Activated naive CD8-positive, alpha-beta T cell treated with anti-CD3 and anti-CD28 coated beads, Interleukin-2, amount 10 ng/mL, durations not matched to agents 7 days and 5 days (primary cell): ENCODE measurements around the gene ARHGEF12. TPM values are rescaled to one million over a fixed set of nuclear protein-coding genes. Genes with fewer than 3 reads are reported as not detected.
A peak's percentile ranks its signal among the peaks of the same experiment; 100 is the strongest.

Experiments used
- ATAC-seq: fragments of 150-1000 bp; cut with Tn5 transposase; one replicate; pipeline ENCODE4 v1.10.0; 2021; ENCODE audit warnings: low read depth, moderate library complexity
- POLR2A ChIA-PET: fragments of 350-600 bp; sonication (Branson Sonifier 250); formaldehyde crosslinking; loops from one replicate; lab custom pipeline; 2021; ENCODE audit warnings: antibody characterized with exemption; lab: Charles Lee
- DNase-seq: peaks from one replicate; pipeline ENCODE4 v3.0.0; 2021
- H3K27ac Mint-ChIP-seq: one replicate; pipeline ENCODE4 v1.8.0; 2022; ENCODE audit warnings: mild to moderate bottlenecking, mixed read lengths
- H3K27me3 Mint-ChIP-seq: one replicate; pipeline ENCODE4 v1.8.0; 2022; ENCODE audit warnings: mild to moderate bottlenecking, moderate library complexity, mixed read lengths
- H3K36me3 Mint-ChIP-seq: one replicate; pipeline ENCODE4 v1.8.0; 2021; ENCODE audit warnings: mild to moderate bottlenecking, mixed read lengths
- H3K4me1 Mint-ChIP-seq: one replicate; pipeline ENCODE4 v1.8.0; 2021; ENCODE audit warnings: mixed read lengths
- H3K4me3 Mint-ChIP-seq: one replicate; pipeline ENCODE4 v1.8.0; 2022; ENCODE audit warnings: mild to moderate bottlenecking, moderate library complexity, mixed read lengths
- H3K9me3 Mint-ChIP-seq: one replicate; pipeline ENCODE4 v1.8.0; 2021; ENCODE audit warnings: mixed read lengths
- total RNA-seq, 2 experiments: library from RNA; stranded (reverse); gene quantifications; one replicate each; pipeline ENCODE4 v1.2.3, GENCODE V29; 2021

ARHGEF12 gene
- total RNA-seq, 2 experiments from 2014 or later, result 14.7 to 15.8 TPM

DNA sequence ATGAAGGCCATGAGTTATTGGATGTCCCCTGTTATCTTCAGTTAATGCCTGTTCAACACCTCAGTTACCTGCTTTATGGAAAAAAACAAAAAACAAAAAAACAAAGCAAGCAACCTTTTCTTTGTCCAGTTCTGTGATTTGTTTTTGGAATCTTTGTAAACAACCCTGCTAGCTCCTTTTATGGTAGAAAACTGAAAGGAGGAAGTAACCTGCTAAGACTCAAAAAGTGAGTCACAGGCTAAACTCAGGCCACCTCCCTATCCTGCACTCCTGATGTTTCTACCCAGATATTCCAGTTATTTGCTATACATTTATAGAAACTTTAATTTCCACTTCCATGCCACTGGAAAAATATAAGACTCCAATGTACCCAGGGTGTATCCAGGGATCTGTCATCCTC is 31.7 kb upstream of the ARHGEF12 start:
- no peak overlapping the region for H3K27ac Mint-ChIP-seq
- H3K36me3 Mint-ChIP-seq, result no peaks in the 10 kb centered on the region
- POLR2A ChIA-PET, result no interaction called here
- ATAC-seq (no peak), DNase-seq (no peak)
- peaks cover 27% of the 10 kb centered on the region for H3K27me3 Mint-ChIP-seq
- H3K4me1 Mint-ChIP-seq, result no peaks in the 10 kb centered on the region
- no peak overlapping the region for H3K4me3 Mint-ChIP-seq
- no peaks in the 10 kb centered on the region for H3K9me3 Mint-ChIP-seq

DNA sequence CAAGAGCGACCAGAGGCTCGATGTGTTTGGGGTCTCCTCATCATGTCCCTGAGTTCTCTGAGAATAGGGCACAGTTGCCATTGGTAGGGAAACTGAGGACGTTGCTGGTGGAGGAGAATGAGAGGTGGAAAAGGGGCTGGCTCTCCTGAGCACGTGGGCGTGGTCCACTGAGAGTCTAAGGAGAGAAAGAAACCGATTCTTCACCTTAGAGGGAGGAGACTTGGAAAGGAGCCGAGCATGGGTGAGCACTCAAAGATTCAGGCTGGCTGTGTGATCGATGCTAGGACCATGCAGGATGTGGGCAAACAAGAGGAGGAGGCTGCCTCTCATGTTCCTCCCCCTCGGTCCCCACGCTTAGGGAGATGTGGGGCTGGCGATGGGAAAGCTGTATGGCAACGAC is 30.9 kb upstream of the ARHGEF12 start:
- Mint-ChIP-seq H3K27ac (no peak overlapping the region), H3K27me3 (peaks cover 23% of the 10 kb centered on the region), H3K4me3 (no peak overlapping the region), H3K4me1 (no peaks in the 10 kb centered on the region), H3K36me3 (no peaks in the 10 kb centered on the region), H3K9me3 (no peaks in the 10 kb centered on the region)
- POLR2A ChIA-PET, result no interaction called here
- DNase-seq (no peak), ATAC-seq (no peak)

DNA sequence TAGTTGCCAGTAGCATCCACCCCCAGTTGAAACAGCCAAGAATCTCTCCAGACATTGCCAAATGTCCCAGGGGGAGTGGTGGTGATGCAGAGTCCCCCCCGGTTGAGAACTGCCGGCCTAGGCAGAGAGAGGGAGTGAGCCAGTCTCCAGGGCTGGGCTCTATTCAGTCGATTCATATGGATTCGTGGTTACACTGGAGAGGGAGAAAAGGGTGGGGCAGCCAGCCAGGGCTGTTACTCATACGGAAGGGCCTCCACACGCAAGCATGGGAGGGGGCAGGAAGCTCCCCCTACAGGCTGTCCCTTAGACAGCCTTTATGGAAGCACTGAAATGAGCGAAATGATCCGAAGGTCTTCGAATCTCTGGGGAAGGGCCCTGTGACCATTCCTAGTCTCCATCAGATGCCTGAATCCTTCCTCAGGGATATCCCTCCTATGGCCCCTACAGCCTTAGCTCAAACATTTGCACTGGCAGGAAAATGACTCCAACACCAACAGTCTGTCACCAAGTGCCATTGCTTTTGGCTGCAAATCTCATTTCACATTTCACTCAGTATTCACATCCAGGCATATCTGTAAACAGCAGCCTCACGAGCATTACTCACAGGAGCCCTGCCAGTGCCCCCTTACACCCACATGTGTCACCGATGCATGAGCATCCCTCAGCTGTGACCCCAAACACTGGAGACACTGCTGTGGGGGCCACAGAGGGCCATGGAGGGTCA is 29.5 kb upstream of the ARHGEF12 start:
- POLR2A ChIA-PET, result no interaction called here
- no peak for ATAC-seq
- H3K9me3 Mint-ChIP-seq, result no peaks in the 10 kb centered on the region
- no peak for DNase-seq
- no peaks in the 10 kb centered on the region for H3K4me1 Mint-ChIP-seq
- no peaks in the 10 kb centered on the region for H3K36me3 Mint-ChIP-seq
- no peak overlapping the region for H3K4me3 Mint-ChIP-seq
- peaks cover 17% of the 10 kb centered on the region for H3K27me3 Mint-ChIP-seq
- no peak overlapping the region for H3K27ac Mint-ChIP-seq

DNA sequence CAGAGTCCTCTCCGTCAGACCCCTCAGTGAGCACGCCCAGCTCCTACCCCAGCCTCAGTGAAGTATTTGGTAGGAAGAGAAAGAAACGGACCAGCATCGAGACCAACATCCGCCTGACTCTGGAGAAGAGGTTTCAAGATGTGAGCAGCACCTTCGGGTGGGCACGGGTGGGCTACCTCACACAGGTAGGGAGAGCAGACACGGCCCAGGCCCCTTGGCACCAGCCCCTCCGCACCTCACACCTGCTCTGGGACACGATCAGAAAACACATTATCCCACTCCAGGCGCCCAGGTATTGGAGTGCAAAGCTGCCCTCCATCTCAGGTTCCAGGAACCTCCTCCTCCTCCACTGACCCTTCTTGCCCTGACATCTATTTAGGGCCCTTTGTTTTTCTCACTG is 28.7 kb upstream of the ARHGEF12 start:
- H3K4me1 Mint-ChIP-seq, result no peaks in the 10 kb centered on the region
- no peaks in the 10 kb centered on the region for H3K36me3 Mint-ChIP-seq
- POLR2A ChIA-PET, result no interaction called here

DNA sequence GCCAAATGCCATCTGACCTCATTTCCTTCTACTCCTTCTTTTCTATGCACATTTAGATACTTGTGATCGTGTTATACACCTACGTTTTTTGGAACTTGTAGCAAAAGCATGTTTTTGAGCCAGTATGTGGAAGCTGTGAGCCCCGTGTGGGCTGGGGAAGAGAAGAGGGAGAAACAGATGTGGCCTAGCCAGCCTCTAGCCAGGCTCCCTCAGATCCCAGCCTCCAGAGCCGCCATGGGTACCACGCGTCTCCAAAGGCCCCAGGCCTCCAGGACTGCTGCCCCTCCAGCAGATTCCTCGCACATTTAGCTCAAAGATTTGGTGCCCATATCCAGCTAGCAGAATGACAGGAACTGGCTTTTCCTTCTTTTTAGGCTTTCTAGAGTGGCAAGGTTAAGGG is 28.1 kb upstream of the ARHGEF12 start:
- Mint-ChIP-seq H3K27ac (no peak overlapping the region), H3K4me3 (no peak overlapping the region), H3K36me3 (no peaks in the 10 kb centered on the region), H3K4me1 (no peaks in the 10 kb centered on the region), H3K9me3 (no peaks in the 10 kb centered on the region), H3K27me3 (peaks cover 15% of the 10 kb centered on the region)
- no peak for ATAC-seq
- no peak for DNase-seq
- POLR2A ChIA-PET, result no interaction called here

More for the DNA sequence above, 28.7 kb upstream of the ARHGEF12 start:
- DNase-seq (no peak), ATAC-seq (no peak)
- peaks cover 12% of the 10 kb centered on the region for H3K27me3 Mint-ChIP-seq
- no peaks in the 10 kb centered on the region for H3K9me3 Mint-ChIP-seq
- H3K27ac Mint-ChIP-seq, result no peak overlapping the region
- no peak overlapping the region for H3K4me3 Mint-ChIP-seq

DNA sequence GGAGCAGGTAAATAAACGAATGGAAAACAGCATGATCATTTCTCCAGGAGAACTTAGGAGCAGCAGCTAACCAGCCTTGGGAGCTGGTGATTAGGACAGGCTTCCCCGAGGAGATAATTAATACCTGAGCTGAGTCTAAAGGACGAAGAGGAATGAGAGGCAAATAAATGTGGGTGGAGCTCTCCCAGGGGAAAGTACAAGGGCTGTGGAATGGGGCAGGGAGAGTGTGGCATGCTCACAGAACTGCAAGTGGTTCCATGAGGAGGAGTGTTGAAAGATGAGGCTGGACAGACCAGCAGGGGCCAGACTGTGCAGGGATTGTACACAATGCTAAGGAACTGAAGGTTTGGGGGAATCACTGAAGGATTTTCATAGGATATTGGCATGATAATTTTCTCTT is 25.3 kb upstream of the ARHGEF12 start:
- Mint-ChIP-seq H3K36me3 (no peaks in the 10 kb centered on the region), H3K9me3 (no peaks in the 10 kb centered on the region), H3K4me3 (no peak overlapping the region), H3K4me1 (no peaks in the 10 kb centered on the region), H3K27me3 (peaks cover 4% of the 10 kb centered on the region), H3K27ac (no peak overlapping the region)
- no peak for ATAC-seq
- POLR2A ChIA-PET, result no interaction called here
- DNase-seq, result no peak

DNA sequence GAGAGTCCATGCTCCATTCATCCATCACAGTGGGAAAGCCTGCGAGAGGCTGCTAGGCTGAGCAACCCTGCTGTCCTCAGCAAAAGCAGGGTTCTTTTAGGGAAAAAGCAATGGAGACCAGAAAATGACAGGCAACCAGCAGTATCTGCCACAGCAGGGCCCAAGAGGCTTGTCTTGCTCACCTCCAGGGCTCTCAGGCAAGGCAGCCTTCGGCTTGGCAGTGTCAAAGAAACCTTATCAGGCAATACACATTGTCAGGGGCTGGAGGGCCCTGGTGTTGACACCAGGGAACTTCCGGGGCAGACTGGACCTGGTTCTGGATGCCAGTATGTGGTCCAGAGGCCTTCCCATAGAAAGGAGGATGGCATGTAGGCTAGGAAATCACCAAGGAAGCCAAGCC is 21.4 kb upstream of the ARHGEF12 start:
- no peak overlapping the region for H3K27ac Mint-ChIP-seq
- POLR2A ChIA-PET, result no interaction called here
- peaks cover 28% of the 10 kb centered on the region for H3K27me3 Mint-ChIP-seq
- no peak overlapping the region for H3K4me3 Mint-ChIP-seq
- DNase-seq (no peak), ATAC-seq (no peak)
- H3K4me1 Mint-ChIP-seq, result no peaks in the 10 kb centered on the region
- H3K36me3 Mint-ChIP-seq, result no peaks in the 10 kb centered on the region
- no peaks in the 10 kb centered on the region for H3K9me3 Mint-ChIP-seq

DNA sequence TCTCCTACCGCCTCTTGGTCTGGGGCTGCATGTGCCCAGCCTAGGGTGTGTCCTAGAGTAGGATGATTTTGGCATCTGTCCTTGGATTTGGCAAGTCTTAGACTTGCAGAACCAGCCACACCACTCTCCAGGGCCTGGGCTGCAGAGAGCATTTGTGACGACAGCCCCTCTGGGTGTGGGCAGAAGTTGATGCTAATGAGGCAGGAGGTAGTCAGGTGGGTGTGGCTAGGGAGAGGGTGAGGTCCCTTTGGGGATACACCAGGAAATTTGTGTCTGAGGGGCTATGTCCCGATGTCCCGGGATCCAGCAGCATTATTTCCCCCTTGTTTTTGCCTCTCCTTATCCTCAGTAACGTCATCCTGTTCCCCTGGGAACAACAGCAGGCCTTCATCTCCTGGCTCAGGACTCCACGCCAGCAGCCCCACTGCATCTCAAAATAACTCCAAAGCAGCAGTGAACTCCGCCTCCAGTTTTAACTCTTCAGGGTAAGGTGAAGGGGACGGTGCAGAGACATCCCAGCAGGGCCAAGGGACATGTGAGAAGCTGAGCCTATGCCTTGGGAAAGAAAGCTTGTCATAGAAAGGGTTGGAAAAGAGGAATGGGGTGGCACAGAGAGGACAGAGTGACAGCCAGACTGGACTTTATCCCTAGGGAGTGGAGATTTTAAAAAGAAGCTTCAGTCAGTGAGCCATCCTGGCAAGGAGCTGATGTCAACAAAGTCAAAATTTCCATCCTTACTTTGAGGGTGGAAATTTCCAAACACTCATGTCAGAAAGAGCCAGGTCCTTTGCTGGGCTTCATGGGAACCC is 19.1 kb upstream of the ARHGEF12 start:
- H3K4me1 Mint-ChIP-seq, result no peaks in the 10 kb centered on the region
- DNase-seq (no peak), ATAC-seq (no peak)
- H3K9me3 Mint-ChIP-seq, result no peaks in the 10 kb centered on the region
- POLR2A ChIA-PET, result no interaction called here
- H3K36me3 Mint-ChIP-seq, result no peaks in the 10 kb centered on the region
- H3K27ac Mint-ChIP-seq, result no peak overlapping the region
- no peak overlapping the region for H3K4me3 Mint-ChIP-seq
- H3K27me3 Mint-ChIP-seq, result peaks cover 33% of the 10 kb centered on the region

DNA sequence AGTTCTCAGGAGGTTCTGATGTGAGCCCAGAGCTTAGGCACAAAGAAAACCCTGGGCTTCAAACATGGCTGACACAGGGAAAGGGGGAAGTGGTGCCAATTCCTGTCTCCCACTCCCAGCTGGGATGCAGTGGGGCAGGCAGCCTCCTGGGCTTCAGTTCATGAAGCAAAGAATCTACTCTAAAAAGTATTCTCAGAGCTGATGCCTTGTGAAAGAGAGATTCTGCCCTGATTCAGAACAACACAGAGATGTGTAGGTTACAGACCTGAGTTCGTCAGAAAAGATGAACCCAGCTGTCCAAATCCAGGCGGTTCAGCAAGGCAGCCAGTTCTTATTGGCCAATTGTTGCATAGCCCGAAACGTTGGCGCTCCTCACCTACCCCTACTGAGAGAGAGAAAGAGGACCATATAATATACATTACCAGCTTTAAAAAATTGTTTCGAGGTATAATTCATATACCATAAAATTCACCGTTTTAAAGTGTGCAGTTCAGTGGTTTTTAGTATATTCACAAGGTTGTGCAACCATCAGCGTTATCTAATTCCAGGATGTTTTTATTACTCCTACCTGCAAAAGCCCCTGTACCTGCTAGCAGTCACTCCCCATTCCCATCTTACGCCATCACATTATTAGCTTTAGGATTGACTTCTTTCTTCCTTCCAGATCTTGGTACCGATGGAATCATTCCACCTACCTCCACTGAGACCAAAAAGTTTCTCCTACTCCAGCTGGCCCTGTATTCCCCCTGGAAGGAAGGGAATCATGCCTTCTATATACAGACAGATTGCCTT is 18.3 kb upstream of the ARHGEF12 start:
- ATAC-seq (no peak), DNase-seq (no peak)
- no peaks in the 10 kb centered on the region for H3K9me3 Mint-ChIP-seq
- no peak overlapping the region for H3K27ac Mint-ChIP-seq
- H3K4me3 Mint-ChIP-seq, result no peak overlapping the region
- POLR2A ChIA-PET, result no interaction called here
- peaks cover 38% of the 10 kb centered on the region for H3K27me3 Mint-ChIP-seq
- H3K36me3 Mint-ChIP-seq, result no peaks in the 10 kb centered on the region
- H3K4me1 Mint-ChIP-seq, result no peaks in the 10 kb centered on the region

DNA sequence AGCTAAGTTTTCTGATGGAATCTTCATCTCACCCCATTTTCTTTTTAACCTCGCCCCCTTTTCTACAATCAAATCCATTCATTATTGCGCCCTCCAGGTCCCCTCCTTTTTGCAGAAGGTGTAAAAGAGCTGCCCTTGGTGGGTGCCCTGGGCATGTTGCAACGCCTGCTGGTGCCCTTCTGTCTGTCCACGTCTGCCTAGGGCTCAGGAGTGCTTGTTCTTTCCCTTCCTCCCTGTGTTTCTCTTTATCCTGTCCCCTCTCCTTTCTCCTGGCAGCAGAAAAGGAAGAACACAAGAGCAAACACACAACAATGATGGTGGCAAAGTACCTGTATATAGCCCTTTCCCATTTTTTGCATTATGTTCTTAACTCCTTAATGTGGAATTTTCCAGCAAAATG is 17.3 kb upstream of the ARHGEF12 start:
- peaks cover 46% of the 10 kb centered on the region for H3K27me3 Mint-ChIP-seq
- no peaks in the 10 kb centered on the region for H3K36me3 Mint-ChIP-seq
- H3K4me1 Mint-ChIP-seq, result no peaks in the 10 kb centered on the region
- no peak overlapping the region for H3K4me3 Mint-ChIP-seq
- no peaks in the 10 kb centered on the region for H3K9me3 Mint-ChIP-seq
- no peak for DNase-seq
- POLR2A ChIA-PET, result no interaction called here
- no peak overlapping the region for H3K27ac Mint-ChIP-seq
- ATAC-seq, result no peak

DNA sequence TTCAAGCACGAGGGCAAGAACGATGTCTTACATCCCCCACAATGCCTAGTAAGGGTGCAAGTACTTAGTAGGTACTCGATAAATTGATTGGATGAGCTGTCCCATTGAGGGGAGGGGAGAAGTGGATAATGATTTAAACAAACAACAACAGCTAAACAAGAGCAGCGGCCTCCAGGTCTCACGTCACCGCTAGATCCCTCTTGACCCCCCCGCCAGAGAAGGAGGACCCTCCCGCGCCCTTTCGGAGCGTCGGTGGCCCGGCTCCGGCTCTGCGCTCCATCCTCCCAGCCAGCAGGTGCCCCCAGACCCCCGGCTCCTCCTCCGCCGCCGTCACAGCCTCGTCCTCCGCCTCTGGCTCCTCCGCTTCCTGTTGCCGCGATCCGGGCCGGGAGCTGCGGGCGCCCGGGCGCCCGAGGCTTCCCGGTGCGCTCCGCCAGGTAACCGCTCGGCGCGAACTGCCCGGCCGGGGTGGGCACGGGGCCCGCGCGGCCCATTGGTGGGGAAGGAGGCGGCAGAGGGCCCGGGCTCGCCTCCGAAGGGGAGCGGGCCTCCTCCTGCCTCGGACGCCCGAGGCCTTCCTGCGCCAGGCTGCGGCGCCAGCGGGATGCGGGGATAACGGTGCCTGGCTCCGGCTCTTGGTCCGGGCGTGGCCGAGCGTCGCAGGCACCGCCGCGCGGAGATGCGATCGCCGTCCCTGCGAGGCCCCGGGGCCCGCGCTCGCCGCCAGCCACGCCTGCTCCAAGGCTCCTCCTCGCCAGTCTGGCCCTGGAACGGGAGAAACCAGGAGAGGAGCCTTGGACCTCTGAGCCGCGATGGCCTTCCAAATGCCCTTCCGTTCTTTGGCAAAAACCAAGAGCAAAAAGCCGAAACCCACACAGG is 11.0 kb upstream of the ARHGEF12 start, which contains the start of gene TLCD5:
Gene TLCD5, plus strand, starts transcription at position 368 of the 879 bp plus-strand sequence. CDS start 2,143 bp downstream, outside the sequence.
- DNase-seq (peak; percentile 56), ATAC-seq (peak; percentile 63)
- Mint-ChIP-seq H3K4me3 (peak within 1 kb of the TSS; percentile 68), H3K27me3 (peaks cover 57% of the 10 kb centered on the region), H3K27ac (no peak within 1 kb of the TSS), H3K4me1 (peaks cover 15% of the 10 kb centered on the region), H3K36me3 (no peaks in the 10 kb centered on the region), H3K9me3 (peaks cover 2% of the 10 kb centered on the region)
- POLR2A ChIA-PET, result no interaction called here

DNA sequence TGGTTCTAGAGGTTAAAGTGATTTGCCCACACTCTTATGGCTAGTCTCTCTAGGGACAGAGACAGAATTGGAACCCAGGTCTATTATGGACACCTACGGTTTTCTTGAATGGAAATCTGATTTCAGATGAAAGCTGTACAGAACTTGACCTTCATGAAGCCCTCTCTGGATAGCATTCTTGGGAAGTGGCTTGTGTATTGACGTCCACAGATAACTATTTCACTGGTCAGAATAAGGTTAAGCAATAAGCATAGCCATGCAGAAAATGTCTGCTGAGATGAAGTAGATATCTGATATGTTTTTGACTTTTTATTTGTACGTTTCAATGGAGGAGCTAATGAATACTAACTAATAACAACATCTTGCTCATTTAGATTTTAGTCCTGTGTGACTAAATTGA is 10.0 kb upstream of the ARHGEF12 start:
- POLR2A ChIA-PET, result interaction anchor here (1.0 kb wide), 1 partner anchor 10 kb away, joined by 3 read pairs; the partner anchor contains the start of gene ARHGEF12
- Mint-ChIP-seq H3K27me3 (peaks cover 54% of the 10 kb centered on the region), H3K4me3 (peak overlapping the region; percentile 20), H3K36me3 (no peaks in the 10 kb centered on the region), H3K27ac (no peak overlapping the region), H3K9me3 (peaks cover 2% of the 10 kb centered on the region), H3K4me1 (peaks cover 15% of the 10 kb centered on the region)
- ATAC-seq (no peak), DNase-seq (no peak)
